ENCODE results near the gene CBFA2T2. TPM values are rescaled to one million over a fixed set of nuclear protein-coding genes. Genes with fewer than 3 reads are reported as not detected.
"Not testable (repeated sequence)": the region's sequence is repeated elsewhere in the genome, so short reads cannot be mapped to it uniquely, and the experiment has no call there.

Gene CBFA2T2
- total RNA-seq, 1 donor: 11.2 TPM

DNA sequence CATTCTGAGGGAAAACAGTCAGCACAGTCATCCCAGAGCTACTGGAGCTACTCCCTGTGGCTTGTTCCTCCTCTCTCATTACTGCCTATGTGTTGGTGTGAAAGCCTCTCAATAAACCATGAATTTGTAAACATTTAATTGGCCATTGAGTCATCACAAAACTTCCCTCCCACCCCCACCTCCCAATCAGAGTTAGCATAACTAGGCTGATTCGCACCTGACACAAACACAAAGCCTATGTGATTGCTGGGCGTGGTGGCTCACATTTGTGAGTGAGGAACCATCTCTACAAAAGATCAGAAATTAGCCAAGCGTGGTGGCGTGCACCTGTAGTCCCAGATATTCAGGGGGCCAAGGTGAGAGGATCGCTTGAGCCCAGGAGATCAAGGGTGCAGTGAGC is 29.2 kb upstream of the CBFA2T2 start:
- Histone ChIP-seq H3K4me2 (ENCODE audit: insufficient read depth, low read length) (no peak overlapping the region), H4K20me1 (ENCODE audit: insufficient read depth, low read length) (no peaks in the 10 kb centered on the region), H3K9me3 (ENCODE audit: low read depth, low read length) (no peaks in the 10 kb centered on the region), H3K79me2 (ENCODE audit: insufficient read depth, low read length) (no peaks in the 10 kb centered on the region), H3K27ac (ENCODE audit: low read depth, low read length) (no peak overlapping the region), H2AFZ (ENCODE audit: low read length) (no peak overlapping the region), H3K4me3 (ENCODE audit: insufficient read depth, low read length) (no peak overlapping the region), H3K4me1 (ENCODE audit: insufficient read depth, low read length) (no peaks in the 10 kb centered on the region), H3K36me3 (ENCODE audit: insufficient read depth, low read length) (no peaks in the 10 kb centered on the region), H3K27me3 (ENCODE audit: insufficient read depth, low read length) (no peaks in the 10 kb centered on the region)
- TF ChIP-seq, protein P1, sequence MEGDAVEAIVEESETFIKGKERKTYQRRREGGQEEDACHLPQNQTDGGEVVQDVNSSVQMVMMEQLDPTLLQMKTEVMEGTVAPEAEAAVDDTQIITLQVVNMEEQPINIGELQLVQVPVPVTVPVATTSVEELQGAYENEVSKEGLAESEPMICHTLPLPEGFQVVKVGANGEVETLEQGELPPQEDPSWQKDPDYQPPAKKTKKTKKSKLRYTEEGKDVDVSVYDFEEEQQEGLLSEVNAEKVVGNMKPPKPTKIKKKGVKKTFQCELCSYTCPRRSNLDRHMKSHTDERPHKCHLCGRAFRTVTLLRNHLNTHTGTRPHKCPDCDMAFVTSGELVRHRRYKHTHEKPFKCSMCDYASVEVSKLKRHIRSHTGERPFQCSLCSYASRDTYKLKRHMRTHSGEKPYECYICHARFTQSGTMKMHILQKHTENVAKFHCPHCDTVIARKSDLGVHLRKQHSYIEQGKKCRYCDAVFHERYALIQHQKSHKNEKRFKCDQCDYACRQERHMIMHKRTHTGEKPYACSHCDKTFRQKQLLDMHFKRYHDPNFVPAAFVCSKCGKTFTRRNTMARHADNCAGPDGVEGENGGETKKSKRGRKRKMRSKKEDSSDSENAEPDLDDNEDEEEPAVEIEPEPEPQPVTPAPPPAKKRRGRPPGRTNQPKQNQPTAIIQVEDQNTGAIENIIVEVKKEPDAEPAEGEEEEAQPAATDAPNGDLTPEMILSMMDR (IDR thresholded peaks at IDR 0.05; ENCODE audit: extremely low read depth, low read depth, low read length): no peak
- DNase-seq (ENCODE audit: insufficient read length, low spot score, missing footprints): peak; percentile 21

DNA sequence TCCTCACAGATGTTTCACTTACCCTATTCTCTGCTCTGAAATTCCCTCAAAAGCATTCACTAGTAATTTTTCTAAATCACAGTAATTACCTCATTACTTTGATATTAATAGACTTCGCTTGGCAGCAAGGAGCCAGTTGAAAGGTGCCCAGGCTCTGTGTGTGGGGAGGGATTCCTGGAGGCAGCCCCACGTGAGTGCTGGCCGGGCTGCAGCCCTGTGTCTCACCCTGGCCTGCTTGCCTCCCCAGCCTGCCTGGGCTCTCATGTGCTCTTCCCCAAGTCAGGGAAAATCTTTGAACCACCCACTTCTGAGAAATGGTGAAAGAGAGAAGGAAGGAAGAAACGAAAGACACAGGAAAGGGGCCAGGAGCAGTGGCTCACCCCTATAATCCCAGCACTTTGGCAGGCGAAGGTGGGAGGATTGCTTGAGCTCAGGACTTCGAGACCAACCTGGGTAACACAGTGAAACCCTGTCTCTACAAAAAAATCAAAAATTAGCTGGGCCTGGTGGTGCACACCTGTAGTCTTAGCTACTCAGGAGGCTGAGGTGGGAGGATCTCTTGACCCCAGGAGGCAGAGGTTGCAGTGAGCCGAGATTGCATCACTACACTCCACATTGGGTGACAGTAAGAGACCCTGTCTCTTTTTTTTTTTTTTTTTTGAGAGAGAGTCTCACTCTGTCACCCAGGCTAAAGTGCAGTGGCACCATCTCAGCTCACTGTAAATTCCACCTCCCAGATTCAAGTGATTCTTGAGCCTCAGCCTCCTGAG is 26.4 kb upstream of the CBFA2T2 start:
- no peak overlapping the region for H3K4me2 ChIP-seq (ENCODE audit: insufficient read depth, low read length)
- H3K9me3 ChIP-seq (ENCODE audit: low read depth, low read length): no peaks in the 10 kb centered on the region
- H2AFZ ChIP-seq (ENCODE audit: low read length): no peak overlapping the region
- DNase-seq (ENCODE audit: insufficient read length, low spot score, missing footprints): peak; percentile 22
- no peaks in the 10 kb centered on the region for H4K20me1 ChIP-seq (ENCODE audit: insufficient read depth, low read length)
- H3K27ac ChIP-seq (ENCODE audit: low read depth, low read length): no peak overlapping the region
- no peaks in the 10 kb centered on the region for H3K27me3 ChIP-seq (ENCODE audit: insufficient read depth, low read length)
- H3K4me1 ChIP-seq (ENCODE audit: insufficient read depth, low read length): no peaks in the 10 kb centered on the region
- no peak overlapping the region for H3K4me3 ChIP-seq (ENCODE audit: insufficient read depth, low read length)
- H3K79me2 ChIP-seq (ENCODE audit: insufficient read depth, low read length): no peaks in the 10 kb centered on the region
- TF ChIP-seq, protein P1 (IDR thresholded peaks at IDR 0.05; ENCODE audit: extremely low read depth, low read depth, low read length): no peak
- H3K36me3 ChIP-seq (ENCODE audit: insufficient read depth, low read length): no peaks in the 10 kb centered on the region

DNA sequence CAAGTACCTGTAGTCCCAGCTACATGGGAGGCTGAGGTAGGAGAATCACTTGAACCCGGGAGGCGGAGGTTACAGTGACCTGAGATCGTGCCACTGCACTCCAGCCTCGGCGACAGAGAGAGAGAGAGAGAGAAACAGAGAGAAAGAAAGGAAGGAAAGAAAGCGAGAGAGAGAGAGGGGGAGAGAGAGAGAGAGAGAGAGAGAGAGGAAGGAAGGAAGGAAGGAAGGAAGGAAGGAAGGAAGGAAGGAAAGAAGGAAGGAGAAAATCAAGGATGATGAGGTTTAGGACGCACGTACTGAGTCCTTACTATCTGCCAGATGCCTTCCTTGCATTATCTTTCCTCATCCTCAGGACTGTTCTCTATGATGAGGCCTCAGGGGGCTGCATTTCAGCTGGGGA is 25.1 kb upstream of the CBFA2T2 start:
- H3K36me3 ChIP-seq (ENCODE audit: insufficient read depth, low read length); H4K20me1 ChIP-seq (ENCODE audit: insufficient read depth, low read length); H3K27me3 ChIP-seq (ENCODE audit: insufficient read depth, low read length); H2AFZ ChIP-seq (ENCODE audit: low read length); H3K4me1 ChIP-seq (ENCODE audit: insufficient read depth, low read length); H3K4me3 ChIP-seq (ENCODE audit: insufficient read depth, low read length); H3K27ac ChIP-seq (ENCODE audit: low read depth, low read length); H3K79me2 ChIP-seq (ENCODE audit: insufficient read depth, low read length); H3K4me2 ChIP-seq (ENCODE audit: insufficient read depth, low read length); H3K9me3 ChIP-seq (ENCODE audit: low read depth, low read length); DNase-seq (ENCODE audit: insufficient read length, low spot score, missing footprints): not testable (repeated sequence)

DNA sequence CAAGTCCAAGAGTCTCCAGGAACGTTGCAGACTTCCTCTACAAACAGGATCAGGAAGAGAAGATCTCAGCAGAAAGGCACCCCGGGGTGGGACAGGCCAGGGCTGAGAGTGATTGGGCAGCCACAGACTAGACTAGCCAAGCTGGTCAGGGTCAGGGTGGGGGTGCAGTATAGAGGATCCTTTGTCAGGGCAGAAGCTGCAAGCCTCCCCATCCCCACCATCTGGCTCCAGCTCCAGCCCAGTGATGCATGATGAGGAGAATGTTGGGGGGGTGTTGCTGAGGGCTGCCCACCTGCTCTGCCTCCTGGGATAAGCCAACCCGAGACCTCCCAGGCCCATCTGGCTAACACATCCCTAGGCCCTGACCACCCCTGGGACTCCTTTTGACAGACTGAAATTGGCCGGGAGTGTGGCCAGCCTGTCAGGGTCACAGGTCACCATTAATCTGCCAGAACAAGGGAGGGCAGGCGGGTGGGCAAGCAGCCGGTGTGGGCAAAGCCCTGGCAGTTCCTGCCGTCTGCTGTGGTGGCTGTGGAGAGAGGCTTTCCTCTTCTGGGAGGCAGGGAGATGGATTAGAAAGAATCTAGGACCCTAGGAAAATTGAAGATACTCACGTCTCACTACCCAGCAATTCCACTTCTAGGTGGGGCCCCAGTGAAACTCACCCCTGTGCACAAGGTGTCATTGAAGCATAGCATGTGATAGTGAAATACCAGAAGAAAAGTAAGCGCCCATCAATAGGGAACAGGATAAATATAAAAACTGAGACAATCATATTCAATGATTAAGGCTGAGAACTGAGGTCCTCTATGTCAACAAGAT is 24.2 kb upstream of the CBFA2T2 start:
- no peak overlapping the region for H3K27ac ChIP-seq (ENCODE audit: low read depth, low read length)
- H3K4me3 ChIP-seq (ENCODE audit: insufficient read depth, low read length): no peak overlapping the region
- H3K36me3 ChIP-seq (ENCODE audit: insufficient read depth, low read length): no peaks in the 10 kb centered on the region
- peak; percentile 9 for DNase-seq (ENCODE audit: insufficient read length, low spot score, missing footprints)
- H3K4me2 ChIP-seq (ENCODE audit: insufficient read depth, low read length): no peak overlapping the region
- H3K79me2 ChIP-seq (ENCODE audit: insufficient read depth, low read length): no peaks in the 10 kb centered on the region
- H3K27me3 ChIP-seq (ENCODE audit: insufficient read depth, low read length): no peaks in the 10 kb centered on the region
- no peak overlapping the region for H2AFZ ChIP-seq (ENCODE audit: low read length)
- H3K4me1 ChIP-seq (ENCODE audit: insufficient read depth, low read length): no peaks in the 10 kb centered on the region
- TF ChIP-seq, protein P1 (IDR thresholded peaks at IDR 0.05; ENCODE audit: extremely low read depth, low read depth, low read length): no peak
- no peaks in the 10 kb centered on the region for H4K20me1 ChIP-seq (ENCODE audit: insufficient read depth, low read length)
- no peaks in the 10 kb centered on the region for H3K9me3 ChIP-seq (ENCODE audit: low read depth, low read length)
